Body of pancreas (tissue), 4 donors: Measurements from ENCODE around the gene SLC13A4.

Source experiments
- CTCF ChIP-seq, 7 experiments: fragments of 450-650 bp in 4 of 7; fragments of 200-600 bp in 3 of 7; sonication (generic) in 3 of 7; IDR thresholded peaks; one replicate each; pipeline ENCODE4 v1.5.1; 2016 to 2019; ENCODE audit warnings: antibody characterized with exemption in 7 of 7
- POLR2A ChIP-seq, 3 donors: fragments of 450-650 bp; IDR thresholded peaks; one replicate each; pipeline ENCODE4 v1.6.1; 2016; ENCODE audit warnings: antibody characterized with exemption in 3 of 3, mild to moderate bottlenecking in 2 of 3

- no peak for TF ChIP-seq CTCF (IDR thresholded peaks at IDR 0.05)
- TF ChIP-seq POLR2A (IDR thresholded peaks at IDR 0.05) = no peak
Measured at GRCh38 chr7:135704698-135705097, 23.3 kb downstream of the SLC13A4 start.
